Calu3 (cell line): ENCODE data around the gene EVC2. TPM values are rescaled to one million over a fixed set of nuclear protein-coding genes. Genes with fewer than 3 reads are reported as not detected.

Experiments
- BruUV-seq: library from RNA; stranded (reverse); fragments of 400-500 nt; replicated peaks from 2 replicates; lab custom pipeline; 2021; lab: Mats Ljungman, UMichigan
- CTCF ChIA-PET: fragments of 300-600 bp; sonication (Branson Sonifier 250); formaldehyde crosslinking; loops from one replicate; lab custom pipeline; 2022; ENCODE audit warnings: antibody characterized with exemption; lab: Charles Lee
- DNase-seq: peaks from one replicate; pipeline ENCODE4 v3.0.0; 2022
- H3K27ac Mint-ChIP-seq: one replicate; pipeline ENCODE4 v1.8.0; 2022; ENCODE audit warnings: mixed read lengths; ENCODE audit not compliant: unreplicated experiment
- H3K27me3 Mint-ChIP-seq: one replicate; pipeline ENCODE4 v1.8.0; 2022; ENCODE audit warnings: mixed read lengths; ENCODE audit not compliant: unreplicated experiment
- H3K36me3 Mint-ChIP-seq: one replicate; pipeline ENCODE4 v1.8.0; 2022; ENCODE audit warnings: mild to moderate bottlenecking, moderate library complexity, mixed read lengths; ENCODE audit not compliant: insufficient read depth, unreplicated experiment
- H3K4me1 Mint-ChIP-seq: one replicate; pipeline ENCODE4 v1.8.0; 2022; ENCODE audit warnings: mild to moderate bottlenecking, low read depth, mixed read lengths; ENCODE audit not compliant: unreplicated experiment
- H3K4me3 Mint-ChIP-seq: one replicate; pipeline ENCODE4 v1.8.0; 2022; ENCODE audit warnings: mild to moderate bottlenecking, low read depth, moderate library complexity, mixed read lengths; ENCODE audit not compliant: unreplicated experiment
- H3K9me3 Mint-ChIP-seq: one replicate; pipeline ENCODE4 v1.8.0; 2022; ENCODE audit warnings: low read depth, mixed read lengths; ENCODE audit not compliant: unreplicated experiment
- intact Hi-C: fragments of 100-400 bp; cut with micrococcal nuclease; formaldehyde crosslinking; loops from one replicate; pipeline ENCODE4 v1.10.0; 2022; ENCODE audit not compliant: unreplicated experiment
- total RNA-seq: library from RNA; stranded (reverse); gene quantifications from 2 replicates; pipeline ENCODE4 v1.2.3, GENCODE V29; 2022
- TF ChIP-seq, protein P1 (sequence below): fragments of 200-600 bp; IDR thresholded peaks from one replicate; pipeline ENCODE4 v1.8.0; 2022; ENCODE audit warnings: antibody characterized with exemption; ENCODE audit not compliant: unreplicated experiment

EVC2 gene
- total RNA-seq, 1 experiment from 2014 or later, result not detected

DNA sequence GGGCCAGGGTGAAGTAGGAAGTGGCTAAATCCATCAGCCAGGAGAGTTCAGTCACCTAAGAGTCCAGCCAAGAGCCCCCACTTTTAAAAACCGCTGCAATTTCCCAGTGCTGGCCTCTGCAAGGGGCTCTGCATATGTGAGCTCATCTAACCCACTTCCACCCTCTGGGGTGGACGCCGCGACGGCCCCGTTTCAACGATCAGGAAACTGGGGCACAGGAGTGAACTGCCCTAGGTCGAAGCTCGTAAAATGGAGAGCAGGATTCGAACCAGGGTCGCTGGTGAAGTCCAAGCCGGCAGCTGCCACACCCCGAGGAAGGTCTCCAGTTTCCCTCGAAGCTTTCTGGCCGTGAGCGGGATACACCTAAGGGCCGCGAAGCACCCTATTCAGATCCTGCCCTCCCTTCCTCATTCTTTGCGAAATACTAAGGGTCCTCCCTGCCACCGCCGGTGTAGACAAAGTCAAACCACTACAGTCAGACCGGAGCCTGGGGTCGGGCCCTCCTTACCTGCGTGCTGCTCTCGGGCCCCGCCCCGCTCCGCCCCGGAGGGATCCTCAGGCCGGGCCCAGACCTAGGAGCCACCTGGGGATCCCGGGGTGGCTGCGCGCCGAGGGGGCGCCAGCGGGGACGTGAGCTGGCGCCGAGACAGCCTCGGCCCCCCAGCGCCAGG lies 446 bp downstream of the EVC2 start:
- intact Hi-C loops, result no loop called here
- Mint-ChIP-seq H3K4me3 (no peak overlapping the region), H3K27ac (no peak overlapping the region), H3K36me3 (no peaks in the 10 kb centered on the region), H3K9me3 (peaks cover 13% of the 10 kb centered on the region), H3K4me1 (no peaks in the 10 kb centered on the region), H3K27me3 (no peaks in the 10 kb centered on the region)
- no TSS peak for BruUV-seq
- TF ChIP-seq, protein P1, sequence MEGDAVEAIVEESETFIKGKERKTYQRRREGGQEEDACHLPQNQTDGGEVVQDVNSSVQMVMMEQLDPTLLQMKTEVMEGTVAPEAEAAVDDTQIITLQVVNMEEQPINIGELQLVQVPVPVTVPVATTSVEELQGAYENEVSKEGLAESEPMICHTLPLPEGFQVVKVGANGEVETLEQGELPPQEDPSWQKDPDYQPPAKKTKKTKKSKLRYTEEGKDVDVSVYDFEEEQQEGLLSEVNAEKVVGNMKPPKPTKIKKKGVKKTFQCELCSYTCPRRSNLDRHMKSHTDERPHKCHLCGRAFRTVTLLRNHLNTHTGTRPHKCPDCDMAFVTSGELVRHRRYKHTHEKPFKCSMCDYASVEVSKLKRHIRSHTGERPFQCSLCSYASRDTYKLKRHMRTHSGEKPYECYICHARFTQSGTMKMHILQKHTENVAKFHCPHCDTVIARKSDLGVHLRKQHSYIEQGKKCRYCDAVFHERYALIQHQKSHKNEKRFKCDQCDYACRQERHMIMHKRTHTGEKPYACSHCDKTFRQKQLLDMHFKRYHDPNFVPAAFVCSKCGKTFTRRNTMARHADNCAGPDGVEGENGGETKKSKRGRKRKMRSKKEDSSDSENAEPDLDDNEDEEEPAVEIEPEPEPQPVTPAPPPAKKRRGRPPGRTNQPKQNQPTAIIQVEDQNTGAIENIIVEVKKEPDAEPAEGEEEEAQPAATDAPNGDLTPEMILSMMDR, result no peak
- CTCF ChIA-PET, result no interaction called here
- DNase-seq, result no peak

DNA sequence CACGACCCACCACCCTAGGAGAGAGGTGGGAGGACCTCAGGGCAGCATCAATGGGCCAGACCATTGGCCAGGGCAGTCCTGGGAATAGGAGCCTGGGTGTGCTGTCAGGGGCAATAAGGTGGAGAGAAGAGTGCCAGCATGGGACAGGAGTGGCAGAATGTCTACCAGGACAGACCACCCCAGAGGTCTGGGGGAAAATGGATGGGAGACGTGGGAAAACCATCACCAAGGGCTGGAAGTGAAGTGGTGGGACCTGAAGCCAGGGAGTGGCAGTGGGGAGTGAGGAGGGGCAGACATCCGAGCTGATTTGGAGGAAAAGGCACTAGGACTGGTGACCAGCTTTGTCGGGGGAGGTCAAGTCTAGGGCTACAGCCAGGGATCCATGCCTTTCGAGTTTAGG lies 993 bp downstream of the EVC2 start:
- TF ChIP-seq, protein P1, result no peak
- CTCF ChIA-PET, result no interaction called here

DNA sequence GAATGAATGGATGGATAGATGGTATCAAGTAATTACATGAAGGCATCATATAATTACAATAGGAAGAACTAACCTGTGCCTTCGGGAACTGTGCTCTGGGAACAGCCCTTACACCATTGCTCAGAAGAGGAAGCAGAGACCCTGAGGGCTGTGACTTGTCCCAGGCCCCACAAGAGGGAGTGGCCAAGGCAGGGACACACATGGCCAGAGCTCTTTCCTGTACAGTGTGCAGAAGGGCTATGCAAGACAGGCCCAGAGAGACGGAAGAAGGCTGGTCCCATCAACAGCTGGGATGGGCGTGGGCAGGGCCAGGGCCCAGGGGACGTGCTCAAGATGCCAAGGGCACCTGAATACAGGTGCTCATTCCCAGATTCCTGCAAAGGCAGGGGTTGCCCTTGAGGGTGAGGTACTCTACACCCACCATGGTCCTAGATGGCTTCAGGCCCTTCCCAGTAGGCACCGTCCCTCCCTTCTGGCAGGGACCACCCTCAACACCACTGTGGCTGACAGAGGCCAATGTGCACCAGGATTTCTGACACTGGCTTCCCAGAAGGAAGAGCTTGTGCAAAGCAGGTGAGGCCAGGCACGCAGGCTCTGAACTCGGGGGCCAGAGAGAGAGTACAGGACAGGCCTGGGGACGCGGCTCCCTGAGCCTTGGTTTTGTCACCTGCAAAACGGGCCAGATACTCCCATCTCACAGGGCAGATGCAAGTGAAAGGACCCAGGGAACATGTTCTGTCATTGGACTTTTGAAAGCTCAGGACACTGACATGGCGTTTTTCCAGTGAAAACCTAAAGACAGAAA lies 1.7 kb downstream of the EVC2 start:
- Mint-ChIP-seq H3K9me3 (peaks cover 15% of the 10 kb centered on the region), H3K4me3 (no peak overlapping the region), H3K36me3 (no peaks in the 10 kb centered on the region), H3K27ac (no peak overlapping the region), H3K27me3 (no peaks in the 10 kb centered on the region), H3K4me1 (no peaks in the 10 kb centered on the region)
- intact Hi-C loops, result no loop called here
- BruUV-seq, result no TSS peak
- no peak for DNase-seq
- TF ChIP-seq, protein P1, result no peak
- CTCF ChIA-PET, result no interaction called here

More for the DNA sequence above, 993 bp downstream of the EVC2 start:
- DNase-seq, result no peak
- intact Hi-C loops, result no loop called here
- Mint-ChIP-seq H3K27ac (no peak overlapping the region), H3K4me3 (no peak overlapping the region), H3K9me3 (peaks cover 12% of the 10 kb centered on the region), H3K27me3 (no peaks in the 10 kb centered on the region), H3K36me3 (no peaks in the 10 kb centered on the region), H3K4me1 (no peaks in the 10 kb centered on the region)
- BruUV-seq, result no TSS peak

DNA sequence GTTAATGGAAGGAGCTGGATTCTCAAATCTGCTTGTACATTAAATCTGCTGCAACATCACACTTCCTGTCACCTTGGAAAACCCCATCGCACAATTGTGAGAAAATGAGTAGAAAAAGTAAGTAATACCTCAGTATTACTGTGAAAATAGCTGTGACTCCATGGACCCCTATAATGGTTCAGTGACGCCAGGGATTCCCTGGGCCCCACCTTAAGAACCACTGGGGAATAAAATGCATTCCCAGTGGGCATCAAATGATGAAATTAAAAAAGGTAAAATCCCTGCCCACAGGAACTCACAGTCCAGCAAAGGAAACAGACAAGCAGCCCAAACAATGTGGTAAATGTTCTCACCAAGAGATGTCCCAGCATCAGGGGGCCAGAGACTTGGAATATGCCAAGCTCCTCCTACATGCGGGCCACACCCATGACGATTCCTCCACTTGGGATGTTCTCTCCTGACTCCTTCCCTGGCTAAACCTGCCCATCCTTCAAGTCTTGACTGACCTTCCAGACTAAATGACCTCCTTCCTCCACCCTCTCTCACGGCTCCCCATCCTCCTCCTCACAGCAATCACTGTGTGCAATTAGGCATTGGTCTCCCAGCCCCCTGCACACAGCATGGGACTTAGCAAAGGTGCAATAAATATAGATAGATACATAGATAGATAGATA lies 2.6 kb downstream of the EVC2 start:
- no peaks in the 10 kb centered on the region for H3K36me3 Mint-ChIP-seq
- no peaks in the 10 kb centered on the region for H3K27me3 Mint-ChIP-seq
- BruUV-seq, result no TSS peak
- TF ChIP-seq, protein P1, result no peak
- CTCF ChIA-PET, result no interaction called here
- H3K4me1 Mint-ChIP-seq, result no peaks in the 10 kb centered on the region
- intact Hi-C loops, result no loop called here
- no peak for DNase-seq
- H3K27ac Mint-ChIP-seq, result no peak overlapping the region
- peaks cover 23% of the 10 kb centered on the region for H3K9me3 Mint-ChIP-seq
- no peak overlapping the region for H3K4me3 Mint-ChIP-seq
